ENCODE measurements around the gene PLK2. TPM values are rescaled to one million over a fixed set of nuclear protein-coding genes. Genes with fewer than 3 reads are reported as not detected.
A peak's percentile ranks its signal among the peaks of the same experiment; 100 is the strongest.

PLK2 gene
- 1 to 10 TPM; 4.9 to 7.5 TPM for total RNA-seq

DNA sequence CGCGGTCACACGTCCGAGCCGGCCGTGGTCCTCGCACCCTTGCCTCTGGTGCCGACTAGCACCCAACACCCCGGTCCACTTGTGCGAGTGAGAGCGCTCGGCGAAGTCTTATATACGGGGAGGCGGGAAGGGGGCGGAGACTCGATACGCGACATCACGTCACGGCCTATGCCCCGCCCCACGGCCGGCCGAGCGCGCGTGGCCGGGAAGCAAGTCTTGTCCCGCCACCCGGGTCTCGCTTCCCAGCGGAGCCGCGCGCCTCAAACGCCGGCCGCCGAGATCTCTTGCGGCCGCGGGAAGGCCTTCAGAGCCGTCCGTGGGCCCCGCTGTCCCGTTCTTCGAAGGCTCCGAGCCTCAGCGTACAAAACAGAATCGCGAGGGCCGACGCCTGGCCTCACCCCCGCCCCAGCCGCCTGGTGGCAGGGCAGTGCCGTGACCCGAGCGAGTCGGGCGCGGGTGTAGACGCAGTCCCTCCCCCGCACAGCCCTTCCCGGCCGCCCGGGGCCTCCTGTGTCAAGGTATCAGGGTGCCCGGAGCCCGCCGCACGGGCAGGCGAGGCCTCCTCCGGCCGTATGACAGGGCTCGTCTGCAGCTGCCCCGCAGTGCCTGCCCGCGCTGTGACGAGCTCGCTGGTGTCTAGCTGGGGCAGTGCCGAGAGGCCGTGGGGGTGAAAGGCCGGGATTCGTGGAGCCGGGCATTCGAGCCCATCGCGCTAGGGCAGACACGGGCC lies at the start of gene PLK2:
PLK2 (minus strand) TSS at position 85 of the 730 bp plus-strand sequence. CDS start 127 bp downstream, outside the sequence.
- Mint-ChIP-seq H3K4me1 (peaks cover 19% of the 10 kb centered on the region), H3K9me3 (ENCODE audit: low read depth) (no peaks in the 10 kb centered on the region), H3K4me3 (peak within 1 kb of the TSS; percentile 70), H3K27ac (peak within 1 kb of the TSS; percentile 52), H3K36me3 (no peaks in the 10 kb centered on the region), H3K27me3 (peaks cover 34% of the 10 kb centered on the region)
- DNase-seq: peak; percentile 85
- CTCF ChIA-PET: interaction anchor here (0.9 to 4.1 kb wide), 13 partner anchors 12 to 1164 kb away, joined by 3 to 34 read pairs (median 4); no protein-coding TSS in a partner anchor
- peak; percentile 81 for ATAC-seq

DNA sequence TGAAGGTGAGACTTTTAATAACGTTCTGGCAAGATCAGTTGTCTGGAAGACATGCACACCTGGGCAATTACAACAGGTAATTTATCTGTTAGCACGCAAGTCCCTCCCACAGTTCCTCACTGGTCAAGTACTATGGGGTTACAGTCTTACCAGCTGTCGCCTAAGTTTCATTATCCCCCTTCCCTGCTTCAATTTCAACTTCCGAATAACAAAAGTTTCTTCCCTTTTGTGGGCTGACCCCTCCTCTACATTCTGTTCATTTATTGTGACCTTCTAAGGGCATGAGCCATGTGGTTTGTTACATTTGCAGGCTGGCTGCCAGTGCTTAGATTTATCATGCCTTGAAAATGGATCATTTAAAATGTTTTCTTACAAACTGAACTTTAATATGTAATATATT lies 47.8 kb upstream of the PLK2 start:
- Mint-ChIP-seq H3K27ac (no peak overlapping the region), H3K27me3 (peaks cover 2% of the 10 kb centered on the region), H3K9me3 (ENCODE audit: low read depth) (no peaks in the 10 kb centered on the region), H3K36me3 (no peaks in the 10 kb centered on the region), H3K4me3 (no peak overlapping the region), H3K4me1 (no peaks in the 10 kb centered on the region)
- DNase-seq: no peak
- CTCF ChIA-PET: no interaction called here
- no peak for ATAC-seq

DNA sequence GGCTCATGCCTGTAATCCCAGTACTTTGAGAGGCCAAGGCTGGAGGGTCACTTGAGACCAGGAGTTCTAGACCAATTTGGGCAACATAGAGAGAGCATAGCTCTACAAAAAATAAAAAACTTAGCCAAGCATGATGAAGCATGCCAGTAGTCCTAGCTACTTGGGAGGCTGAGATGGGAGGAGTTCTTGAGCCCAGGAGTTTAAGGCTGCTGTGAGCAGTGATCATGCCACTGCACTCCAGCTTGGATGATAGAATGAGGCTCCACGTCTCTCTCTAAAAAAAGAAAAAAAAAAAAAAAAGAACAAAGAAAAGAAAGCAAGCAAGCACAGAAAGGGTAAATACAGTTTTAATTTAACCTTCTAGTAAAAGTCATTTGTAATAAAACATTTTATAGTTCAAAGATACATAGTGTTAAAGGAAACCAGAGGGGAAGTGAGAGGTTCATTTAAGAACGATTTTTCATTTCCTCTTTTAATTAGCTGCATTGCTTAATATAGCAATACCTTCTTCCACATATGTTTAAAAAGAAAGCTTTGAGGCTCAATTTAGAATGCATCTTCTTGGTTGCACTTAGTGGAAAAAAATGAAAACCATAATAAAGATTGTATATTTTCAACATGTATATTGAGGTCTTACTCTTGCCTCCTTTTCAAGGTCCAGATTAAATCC lies 46.2 kb upstream of the PLK2 start:
- CTCF ChIA-PET: no interaction called here
- H3K4me1 Mint-ChIP-seq: no peaks in the 10 kb centered on the region
- ATAC-seq: no peak

DNA sequence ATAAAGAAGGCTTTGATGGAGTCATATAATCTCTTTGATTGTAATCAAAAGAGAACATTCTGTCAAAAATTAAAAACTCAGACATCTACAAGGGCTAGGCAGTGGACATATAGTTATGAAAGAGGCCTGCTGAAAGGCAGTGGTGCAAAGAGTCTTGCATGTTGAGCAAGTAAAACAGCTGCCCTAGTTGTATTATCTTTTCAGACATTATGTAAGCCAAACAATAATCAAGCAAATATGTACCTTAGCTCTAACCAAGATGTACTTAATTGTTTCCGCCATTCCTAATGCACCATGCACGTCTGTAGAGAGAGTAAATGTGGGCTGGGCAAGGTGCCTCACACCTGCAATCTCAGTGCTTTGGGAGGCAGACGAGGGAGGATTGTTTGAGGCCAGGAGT lies 45.6 kb upstream of the PLK2 start:
- H3K27me3 Mint-ChIP-seq: peaks cover 5% of the 10 kb centered on the region
- no peaks in the 10 kb centered on the region for H3K9me3 Mint-ChIP-seq (ENCODE audit: low read depth)
- CTCF ChIA-PET: no interaction called here

More for the DNA sequence above, 46.2 kb upstream of the PLK2 start:
- Mint-ChIP-seq H3K36me3 (no peaks in the 10 kb centered on the region), H3K4me3 (no peak overlapping the region), H3K9me3 (ENCODE audit: low read depth) (no peaks in the 10 kb centered on the region), H3K27me3 (peaks cover 5% of the 10 kb centered on the region), H3K27ac (no peak overlapping the region)
- no peak for DNase-seq

DNA sequence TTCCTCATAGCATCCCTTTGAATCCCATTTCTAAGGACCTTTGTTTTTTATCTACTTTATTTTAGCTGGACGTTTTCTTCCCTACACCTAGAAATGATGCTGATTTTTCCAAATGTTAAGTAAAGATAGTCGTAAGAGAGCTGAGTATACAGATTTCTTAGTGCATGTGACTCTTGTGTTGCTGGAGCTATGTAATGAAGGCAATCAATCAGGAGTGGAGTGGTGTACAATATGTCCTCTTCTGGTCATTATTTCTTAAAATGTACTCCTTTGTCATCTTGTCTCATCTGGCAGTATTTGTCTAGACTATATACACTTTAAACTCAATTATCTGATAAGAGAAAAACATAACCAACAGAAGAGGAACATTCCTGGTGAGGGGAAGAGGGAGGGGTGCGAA lies 44.9 kb upstream of the PLK2 start:
- no peak for DNase-seq
- Mint-ChIP-seq H3K27ac (no peak overlapping the region), H3K4me1 (no peaks in the 10 kb centered on the region), H3K27me3 (peaks cover 5% of the 10 kb centered on the region), H3K36me3 (no peaks in the 10 kb centered on the region), H3K9me3 (ENCODE audit: low read depth) (no peaks in the 10 kb centered on the region), H3K4me3 (no peak overlapping the region)
- CTCF ChIA-PET: no interaction called here
- no peak for ATAC-seq

More for the DNA sequence above, 45.6 kb upstream of the PLK2 start:
- no peak for ATAC-seq
- Mint-ChIP-seq H3K4me1 (no peaks in the 10 kb centered on the region), H3K36me3 (no peaks in the 10 kb centered on the region), H3K27ac (no peak overlapping the region), H3K4me3 (no peak overlapping the region)
- no peak for DNase-seq

DNA sequence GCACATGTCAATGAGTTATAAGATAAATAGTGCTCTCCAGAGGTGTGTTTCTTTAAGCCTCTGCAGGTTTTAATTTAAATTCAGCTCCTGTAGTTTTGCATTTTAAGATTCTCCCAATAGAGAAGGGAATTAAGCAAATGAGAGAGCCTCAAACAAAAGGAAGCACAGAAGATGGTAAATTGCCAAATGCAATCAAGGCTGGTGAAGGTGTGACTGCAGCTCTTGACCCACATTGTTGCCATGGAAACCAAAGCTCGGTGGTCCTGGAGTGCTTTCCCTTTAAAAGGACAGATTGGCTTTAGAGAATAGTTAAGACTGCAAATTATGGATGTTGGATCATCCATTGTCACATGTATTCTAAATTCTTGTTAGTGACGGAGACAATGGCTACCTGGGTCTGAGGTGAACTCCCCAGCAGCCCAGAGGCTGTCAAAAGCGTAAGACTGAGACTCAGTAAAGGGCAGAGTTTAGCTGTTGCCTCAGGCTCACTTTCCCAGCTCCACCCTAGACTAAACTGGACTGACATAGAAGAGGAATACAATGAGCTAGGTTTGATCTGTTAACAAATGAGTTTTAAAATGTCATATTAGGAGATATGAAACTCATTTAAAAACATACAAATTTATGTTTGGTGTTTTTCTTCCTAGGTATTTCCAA lies 43.6 kb upstream of the PLK2 start:
- no peaks in the 10 kb centered on the region for H3K4me1 Mint-ChIP-seq
- CTCF ChIA-PET: no interaction called here
- H3K9me3 Mint-ChIP-seq (ENCODE audit: low read depth): no peaks in the 10 kb centered on the region
- no peak overlapping the region for H3K27ac Mint-ChIP-seq
- H3K36me3 Mint-ChIP-seq: no peaks in the 10 kb centered on the region
- ATAC-seq (no peak), DNase-seq (no peak)
- H3K27me3 Mint-ChIP-seq: peaks cover 5% of the 10 kb centered on the region
- H3K4me3 Mint-ChIP-seq: no peak overlapping the region

DNA sequence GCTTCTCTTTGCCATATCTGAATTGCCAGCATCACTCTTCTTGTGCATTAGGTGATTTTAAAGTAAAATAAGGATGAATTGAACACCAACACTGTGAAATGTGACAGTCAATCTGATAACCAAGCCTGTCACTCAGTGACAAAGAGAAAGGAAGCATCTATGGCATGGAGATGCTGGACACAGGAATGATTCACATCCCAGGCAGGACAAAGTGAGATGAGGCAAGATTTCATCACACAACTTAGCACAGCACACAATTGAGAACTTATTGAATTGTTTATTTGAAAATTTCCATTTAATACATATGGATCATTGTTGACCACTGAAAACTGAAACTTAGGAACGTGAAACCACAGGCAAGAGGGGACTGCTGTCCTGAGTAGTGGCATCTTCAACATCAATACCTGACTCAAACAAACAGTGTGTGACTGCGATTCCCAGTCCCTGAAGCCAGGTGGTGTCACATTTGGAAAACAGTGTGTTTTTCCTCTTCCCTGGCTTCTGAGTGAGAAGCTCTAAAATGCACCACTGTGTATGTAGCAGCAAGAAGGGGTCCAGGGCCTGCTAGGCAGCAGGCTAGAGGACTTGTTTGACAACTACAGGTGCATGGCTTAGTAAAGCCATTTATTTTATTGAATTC lies 42.0 kb upstream of the PLK2 start:
- no peaks in the 10 kb centered on the region for H3K9me3 Mint-ChIP-seq (ENCODE audit: low read depth)
- no peak overlapping the region for H3K4me3 Mint-ChIP-seq
- no peaks in the 10 kb centered on the region for H3K36me3 Mint-ChIP-seq
- no peak for ATAC-seq
- no peaks in the 10 kb centered on the region for H3K4me1 Mint-ChIP-seq
- DNase-seq: no peak
- H3K27me3 Mint-ChIP-seq: peaks cover 5% of the 10 kb centered on the region
- CTCF ChIA-PET: interaction anchor here (1.0 kb wide), 1 partner anchor 43 kb away, joined by 3 read pairs; no protein-coding TSS in a partner anchor
- no peak overlapping the region for H3K27ac Mint-ChIP-seq

DNA sequence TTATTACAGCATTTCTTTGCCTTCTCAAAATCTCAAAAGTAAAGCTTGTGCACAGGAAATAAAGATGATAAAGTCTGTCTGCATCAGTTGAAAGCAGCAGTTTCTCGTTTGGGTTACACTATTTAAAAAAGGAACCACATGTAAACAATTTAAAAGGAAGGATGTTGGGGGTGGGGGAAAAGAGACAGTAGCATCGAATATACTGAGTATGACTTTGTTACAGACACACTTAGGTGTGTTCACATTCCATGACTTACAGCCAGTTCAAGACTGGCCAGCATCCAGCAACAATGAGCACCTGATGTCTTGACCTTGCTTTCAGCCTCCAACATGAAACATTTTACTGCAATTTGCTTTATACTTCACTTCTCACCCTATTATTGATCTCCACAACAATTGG lies 40.1 kb upstream of the PLK2 start:
- CTCF ChIA-PET: no interaction called here

DNA sequence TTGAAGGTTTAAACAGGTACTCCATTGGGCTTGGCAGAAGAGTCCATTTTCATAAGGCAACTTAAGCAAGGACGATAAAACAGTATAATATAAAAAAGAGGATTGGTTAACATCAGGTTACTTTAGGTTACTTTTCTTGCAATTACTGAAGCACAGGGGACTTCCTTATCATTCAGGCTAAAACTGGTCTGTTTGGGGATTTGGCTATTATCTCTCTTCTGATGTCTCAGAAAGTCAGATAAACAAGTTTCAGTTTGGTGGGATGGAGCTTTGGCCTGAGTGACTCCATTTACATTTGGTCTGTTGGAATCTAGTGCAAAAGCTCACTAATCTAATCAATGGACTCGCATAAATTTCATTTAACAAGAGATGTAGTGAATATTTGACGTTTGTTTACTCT lies 39.3 kb upstream of the PLK2 start:
- DNase-seq (no peak), ATAC-seq (no peak)
- peaks cover 9% of the 10 kb centered on the region for H3K27me3 Mint-ChIP-seq
- H3K4me3 Mint-ChIP-seq: no peak overlapping the region
- no peaks in the 10 kb centered on the region for H3K4me1 Mint-ChIP-seq
- H3K27ac Mint-ChIP-seq: no peak overlapping the region
- no peaks in the 10 kb centered on the region for H3K9me3 Mint-ChIP-seq (ENCODE audit: low read depth)
- H3K36me3 Mint-ChIP-seq: no peaks in the 10 kb centered on the region
- CTCF ChIA-PET: no interaction called here

More for the DNA sequence above, 40.1 kb upstream of the PLK2 start:
- Mint-ChIP-seq H3K9me3 (ENCODE audit: low read depth) (no peaks in the 10 kb centered on the region), H3K27ac (no peak overlapping the region), H3K27me3 (peaks cover 9% of the 10 kb centered on the region), H3K4me1 (no peaks in the 10 kb centered on the region), H3K4me3 (no peak overlapping the region), H3K36me3 (no peaks in the 10 kb centered on the region)
- DNase-seq: no peak
- no peak for ATAC-seq

DNA sequence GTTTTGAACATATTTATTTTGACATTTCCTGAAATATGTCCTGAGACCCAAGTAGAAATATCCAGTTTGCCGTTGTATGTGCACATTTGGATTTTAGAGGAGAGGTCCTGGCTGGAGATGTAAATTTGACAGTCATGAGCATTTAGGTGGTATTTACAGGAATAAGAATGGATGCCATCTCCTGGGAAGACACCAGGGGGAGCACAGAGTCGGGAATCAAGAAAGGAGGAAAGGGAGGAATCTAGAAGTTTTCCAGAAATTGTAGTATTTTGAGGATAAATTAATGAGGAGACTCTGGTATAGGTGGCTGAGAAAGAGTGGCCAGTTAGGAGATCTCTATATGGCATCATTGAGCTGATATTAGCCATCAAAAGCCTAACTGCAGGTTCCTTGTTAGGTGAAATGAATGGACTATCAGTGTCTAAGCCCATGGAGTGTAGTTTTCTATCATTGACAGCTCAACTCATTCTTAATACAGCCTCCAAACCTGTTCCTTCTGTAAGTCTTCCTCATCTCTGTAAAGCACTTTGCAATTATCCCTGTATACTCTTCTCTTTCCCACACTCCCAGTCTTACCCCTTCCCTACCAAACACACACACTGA lies 38.6 kb upstream of the PLK2 start:
- H3K36me3 Mint-ChIP-seq: no peaks in the 10 kb centered on the region
- no peak overlapping the region for H3K4me3 Mint-ChIP-seq
- DNase-seq (no peak), ATAC-seq (no peak)
- H3K27me3 Mint-ChIP-seq: peaks cover 9% of the 10 kb centered on the region
- no peaks in the 10 kb centered on the region for H3K4me1 Mint-ChIP-seq
- no peak overlapping the region for H3K27ac Mint-ChIP-seq
- CTCF ChIA-PET: no interaction called here
- H3K9me3 Mint-ChIP-seq (ENCODE audit: low read depth): no peaks in the 10 kb centered on the region

DNA sequence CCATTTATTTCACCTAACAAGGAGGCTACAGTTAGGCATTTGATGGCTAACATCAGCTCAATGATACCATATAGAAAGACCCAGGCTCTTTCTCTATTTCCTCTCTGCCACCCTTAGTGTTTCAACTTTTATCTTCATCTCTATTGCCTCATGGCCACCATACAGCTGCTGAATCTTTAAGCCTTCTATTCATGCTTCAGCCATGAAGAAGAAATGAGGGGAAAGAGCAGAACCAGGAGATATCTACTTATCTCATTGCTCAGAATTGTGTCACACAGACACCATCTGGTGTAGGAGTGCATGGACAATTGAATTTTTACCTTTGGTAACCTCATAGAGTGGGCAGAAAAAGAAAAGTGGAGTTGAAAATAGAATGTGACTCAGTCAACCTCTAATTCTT lies 38.0 kb upstream of the PLK2 start:
- H3K9me3 Mint-ChIP-seq (ENCODE audit: low read depth): no peaks in the 10 kb centered on the region
- no peaks in the 10 kb centered on the region for H3K4me1 Mint-ChIP-seq
- H3K27me3 Mint-ChIP-seq: peaks cover 9% of the 10 kb centered on the region
- ATAC-seq (no peak), DNase-seq (no peak)
- H3K36me3 Mint-ChIP-seq: no peaks in the 10 kb centered on the region
- H3K4me3 Mint-ChIP-seq: no peak overlapping the region
- CTCF ChIA-PET: no interaction called here
- no peak overlapping the region for H3K27ac Mint-ChIP-seq

DNA sequence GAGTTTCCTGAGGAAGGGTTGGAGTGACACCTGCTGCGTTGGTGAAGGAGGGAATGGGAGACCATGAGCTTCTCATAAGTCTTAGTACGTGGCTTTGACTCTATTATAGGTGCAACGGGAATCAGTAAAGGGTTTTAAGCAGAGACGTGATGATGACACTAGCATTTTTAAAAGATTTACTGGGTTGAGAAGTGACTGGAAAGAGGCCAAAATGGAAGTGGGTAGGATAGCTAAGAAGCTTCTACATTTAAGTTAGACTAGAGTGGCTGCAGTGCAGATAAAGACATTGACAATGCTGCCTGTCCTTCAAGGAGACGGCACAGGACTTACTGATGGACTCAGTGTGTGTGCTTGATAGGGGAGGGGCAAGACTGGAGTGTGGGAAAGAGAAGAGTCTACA lies 37.5 kb upstream of the PLK2 start:
- Mint-ChIP-seq H3K4me1 (no peaks in the 10 kb centered on the region), H3K27ac (no peak overlapping the region), H3K4me3 (no peak overlapping the region), H3K36me3 (no peaks in the 10 kb centered on the region), H3K9me3 (ENCODE audit: low read depth) (no peaks in the 10 kb centered on the region), H3K27me3 (peaks cover 4% of the 10 kb centered on the region)
- DNase-seq (no peak), ATAC-seq (no peak)
- CTCF ChIA-PET: no interaction called here

DNA sequence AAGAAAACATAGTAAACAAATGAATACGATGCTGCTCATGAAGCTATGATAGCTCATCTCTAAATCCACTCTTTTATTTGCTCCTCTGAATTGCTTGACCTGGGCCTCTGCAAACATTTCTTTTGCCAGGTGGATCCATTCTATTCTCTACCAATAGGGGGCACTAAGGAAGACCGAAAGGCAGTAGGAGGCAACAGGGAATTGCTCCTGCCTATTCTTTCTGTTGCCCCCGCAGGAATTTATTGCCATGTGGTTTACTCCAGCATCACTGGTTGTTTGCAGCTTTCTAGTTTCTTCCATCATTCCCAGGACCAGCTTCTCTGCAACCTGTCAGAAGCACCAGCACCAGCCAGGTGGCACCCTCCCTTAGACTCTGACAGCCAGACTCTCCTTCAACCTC lies 36.6 kb upstream of the PLK2 start:
- no peaks in the 10 kb centered on the region for H3K9me3 Mint-ChIP-seq (ENCODE audit: low read depth)
- DNase-seq (no peak), ATAC-seq (no peak)
- CTCF ChIA-PET: interaction anchor here (1.2 kb wide), 1 partner anchor 27 kb away, joined by 3 read pairs; no protein-coding TSS in a partner anchor
- H3K27ac Mint-ChIP-seq: no peak overlapping the region
- H3K36me3 Mint-ChIP-seq: no peaks in the 10 kb centered on the region
- H3K27me3 Mint-ChIP-seq: peaks cover 4% of the 10 kb centered on the region
- no peak overlapping the region for H3K4me3 Mint-ChIP-seq
- no peaks in the 10 kb centered on the region for H3K4me1 Mint-ChIP-seq

Data from activated CD8-positive, alpha-beta memory T cell treated with anti-CD3 and anti-CD28 coated beads, Interleukin-2, amount 10 ng/mL, durations not matched to agents 7 days and 5 days (primary cell).